Esophagus (tissue), 2 donors: ENCODE data around the gene SFTA2. TPM values are rescaled to one million over a fixed set of nuclear protein-coding genes. Genes with fewer than 3 reads are reported as not detected.

Experiments
- H3K27ac ChIP-seq, 2 donors: one replicate each; pipeline ENCODE4 v1.5.1; 2013; ENCODE audit warnings: low read depth in 2 of 2, mild to moderate bottlenecking in 2 of 2, inconsistent platforms in 1 of 2, low read length in 1 of 2, moderate library complexity in 1 of 2
- H3K27me3 ChIP-seq, 2 donors: one replicate each; pipeline ENCODE4 v1.6.1; 2013; ENCODE audit warnings: low read length in 2 of 2, control low read depth in 1 of 2, mild to moderate bottlenecking in 1 of 2; ENCODE audit not compliant: insufficient read depth in 2 of 2, control insufficient read depth in 1 of 2
- H3K36me3 ChIP-seq, 2 donors: one replicate each; pipeline ENCODE4 v1.6.1; 2013; ENCODE audit warnings: low read length in 1 of 2; ENCODE audit not compliant: control insufficient read depth in 2 of 2, insufficient read depth in 2 of 2
- H3K4me1 ChIP-seq, 2 donors: one replicate each; pipeline ENCODE4 v1.6.1; 2013; ENCODE audit warnings: low read length in 1 of 2; ENCODE audit not compliant: control insufficient read depth in 2 of 2, insufficient read depth in 2 of 2
- H3K4me3 ChIP-seq, 2 donors: one replicate each; pipeline ENCODE4 v1.5.1; 2013; ENCODE audit warnings: low read length in 2 of 2, mild to moderate bottlenecking in 2 of 2, low read depth in 1 of 2, moderate library complexity in 1 of 2
- H3K9me3 ChIP-seq, 2 donors: one replicate each; pipeline ENCODE4 v1.6.1; 2013; ENCODE audit warnings: mild to moderate bottlenecking in 2 of 2, low read depth in 1 of 2, low read length in 1 of 2, moderate library complexity in 1 of 2; ENCODE audit not compliant: control insufficient read depth in 2 of 2, insufficient read depth in 1 of 2
- WGBS, 2 donors: extraction: QIAGEN DNeasy Blood & Tissue Kit; methylation state at CpG; one replicate each; pipeline ENCODE4 v1.1.7; 2013; 5-methylcytosine and 5-hydroxymethylcytosine counted together
- polyA plus RNA-seq, 2 donors: library from polyadenylated mRNA; stranded (reverse); fragments of 200-250 nt; gene quantifications; one replicate each; pipeline ENCODE4 v1.2.3, GENCODE V29; 2013
- donor health status: healthy with polysubstance abuse.
- donor health status: Bipolar disorder and iron deficiency.

SFTA2 gene
- polyA plus RNA-seq, 2 donors, result 130 to 421 TPM

- Histone ChIP-seq H3K36me3 (peaks cover 3 to 58% of the 10 kb centered on the region in 2 donors), H3K4me1 (peaks cover 2 to 12% of the 10 kb centered on the region in 2 donors), H3K27me3 (no peaks in the 10 kb centered on the region), H3K27ac (peak overlapping the region in 1 of 2 donors; percentile 35), H3K9me3 (no peaks in the 10 kb centered on the region), H3K4me3 (no peak overlapping the region)
- WGBS, 2 donors, result 58 to 72% methylated on average over 14 of the region's 14 CpGs
These were observed 41.9 kb downstream of the SFTA2 start for GRCh38 chr6:30889921-30890645.

- H3K36me3 ChIP-seq, result peaks cover 3 to 54% of the 10 kb centered on the region in 2 donors
- H3K27ac ChIP-seq, result peak overlapping the region in 1 of 2 donors; percentile 16
- 61 to 70% methylated on average over 4 of the region's 4 CpGs for WGBS, 2 donors
- H3K27me3 ChIP-seq, result no peaks in the 10 kb centered on the region
- H3K4me1 ChIP-seq, result peaks cover 2 to 12% of the 10 kb centered on the region in 2 donors
- no peak overlapping the region for H3K4me3 ChIP-seq
- H3K9me3 ChIP-seq, result no peaks in the 10 kb centered on the region
These were observed 42.5 kb downstream of the SFTA2 start for GRCh38 chr6:30889496-30889885.

- Histone ChIP-seq H3K27me3 (no peaks in the 10 kb centered on the region), H3K4me1 (peaks cover 2 to 12% of the 10 kb centered on the region in 2 donors), H3K27ac (no peak overlapping the region), H3K4me3 (no peak overlapping the region), H3K36me3 (peaks cover 3 to 50% of the 10 kb centered on the region in 2 donors), H3K9me3 (no peaks in the 10 kb centered on the region)
- WGBS, 2 donors, result 74 to 86% methylated on average over 18 of the region's 18 CpGs
These were observed 43.0 kb downstream of the SFTA2 start for GRCh38 chr6:30888816-30889495.

GRCh38 chr6:30887901-30888815 is 43.8 kb downstream of the SFTA2 start:
- H3K27me3 ChIP-seq, result no peaks in the 10 kb centered on the region
- peaks cover 3 to 42% of the 10 kb centered on the region in 2 donors for H3K36me3 ChIP-seq
- peaks cover 2 to 12% of the 10 kb centered on the region in 2 donors for H3K4me1 ChIP-seq
- 36 to 52% methylated on average over 6 of the region's 6 CpGs for WGBS, 2 donors
- H3K27ac ChIP-seq, result no peak overlapping the region
- H3K9me3 ChIP-seq, result no peaks in the 10 kb centered on the region
- no peak overlapping the region for H3K4me3 ChIP-seq

GRCh38 chr6:30886897-30887255 is 45.1 kb downstream of the SFTA2 start:
- H3K4me1 ChIP-seq, result peaks cover 2 to 19% of the 10 kb centered on the region in 2 donors
- H3K36me3 ChIP-seq, result peaks cover 0 to 34% of the 10 kb centered on the region in 2 donors

GRCh38 chr6:30885999-30886896 is 45.7 kb downstream of the SFTA2 start:
- H3K27ac ChIP-seq, result peak overlapping the region; percentile 87 to 96
- peak overlapping the region; percentile 64 to 86 for H3K4me3 ChIP-seq
- H3K4me1 ChIP-seq, result peaks cover 2 to 22% of the 10 kb centered on the region in 2 donors
- WGBS, 2 donors, result 18 to 21% methylated on average over 18 of the region's 18 CpGs
- H3K27me3 ChIP-seq, result no peaks in the 10 kb centered on the region
- peaks cover 0 to 28% of the 10 kb centered on the region in 2 donors for H3K36me3 ChIP-seq
- H3K9me3 ChIP-seq, result no peaks in the 10 kb centered on the region

More at GRCh38 chr6:30886897-30887255, 45.1 kb downstream of the SFTA2 start:
- peak overlapping the region in 1 of 2 donors; percentile 86 for H3K4me3 ChIP-seq
- no peaks in the 10 kb centered on the region for H3K9me3 ChIP-seq
- H3K27me3 ChIP-seq, result no peaks in the 10 kb centered on the region
- peak overlapping the region; percentile 87 to 96 for H3K27ac ChIP-seq

GRCh38 chr6:30885481-30885998 is 46.4 kb downstream of the SFTA2 start:
- H3K4me3 ChIP-seq, result peak overlapping the region; percentile 64 to 86
- H3K36me3 ChIP-seq, result peaks cover 0 to 21% of the 10 kb centered on the region in 2 donors
- no peaks in the 10 kb centered on the region for H3K27me3 ChIP-seq
- no peaks in the 10 kb centered on the region for H3K9me3 ChIP-seq
- H3K27ac ChIP-seq, result peak overlapping the region; percentile 96 to 99
- WGBS, 2 donors, result 19 to 22% methylated on average over 7 of the region's 7 CpGs
- peaks cover 2 to 22% of the 10 kb centered on the region in 2 donors for H3K4me1 ChIP-seq

- Histone ChIP-seq H3K36me3 (peaks cover 0 to 13% of the 10 kb centered on the region in 2 donors), H3K9me3 (no peaks in the 10 kb centered on the region), H3K27me3 (no peaks in the 10 kb centered on the region), H3K4me3 (peak overlapping the region; percentile 64 to 86), H3K4me1 (peaks cover 2 to 15% of the 10 kb centered on the region in 2 donors), H3K27ac (peak overlapping the region; percentile 96 to 99)
- WGBS, 2 donors, result 4 to 7% methylated on average over 45 to 59 of the region's 59 CpGs
These were observed 47.2 kb downstream of the SFTA2 start for GRCh38 chr6:30884521-30885480.
